GM20000 (cell line): ENCODE data around the gene TAC1.

Experiments used
- DNase-seq: peaks from one replicate; pipeline ENCODE4 v3.0.0; 2012; ENCODE audit warnings: low spot score
- CTCF ChIP-seq: IDR thresholded peaks from 2 replicates; pipeline ENCODE4 v1.5.1; 2012; ENCODE audit warnings: mild to moderate bottlenecking, control low read depth; ENCODE audit errors: extremely low read depth, missing control alignments

The TAC1 gene

DNA sequence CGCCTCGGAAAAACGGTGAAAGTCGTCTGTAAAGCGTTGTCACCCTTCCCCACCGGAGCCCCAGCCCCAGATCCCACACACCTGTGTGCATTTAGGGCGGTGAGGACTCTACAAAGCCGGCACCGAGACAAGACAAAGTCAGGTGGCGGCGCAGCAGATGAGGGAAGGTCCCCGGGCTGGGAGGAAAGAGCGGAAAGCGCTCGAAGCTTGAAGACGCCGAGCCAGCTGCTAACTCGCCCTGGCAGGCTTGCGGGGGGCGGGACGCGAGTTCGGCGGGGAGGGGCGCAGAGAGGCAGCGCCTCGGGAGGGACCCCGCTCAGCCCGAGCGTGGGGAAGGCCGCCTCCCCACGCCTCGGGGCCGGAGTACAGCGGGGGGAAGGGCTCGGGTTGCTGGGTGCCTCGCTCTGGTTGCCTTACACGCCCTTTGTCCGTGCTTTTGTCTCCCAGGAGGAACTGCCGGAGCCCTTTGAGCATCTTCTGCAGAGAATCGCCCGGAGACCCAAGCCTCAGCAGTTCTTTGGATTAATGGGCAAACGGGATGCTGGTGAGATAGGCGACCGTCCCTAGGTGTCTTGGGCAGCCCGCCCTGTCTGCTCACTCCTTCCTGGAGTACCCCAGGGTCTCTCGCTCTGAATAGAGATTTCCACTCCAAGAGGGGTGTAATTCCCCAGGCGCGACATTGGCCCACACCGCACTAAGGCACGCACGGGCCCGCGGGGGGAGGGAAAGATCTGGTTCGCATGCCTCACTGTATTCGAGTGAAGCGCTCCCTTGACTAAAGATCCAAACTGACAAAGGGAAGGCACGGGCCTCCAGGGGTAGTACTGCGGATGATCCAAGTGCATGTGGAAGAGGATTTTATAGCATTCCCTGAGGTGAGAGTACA lies 1.6 kb downstream of the TAC1 start:
- DNase-seq, result no peak
- TF ChIP-seq CTCF, result no peak

- no peak for TF ChIP-seq CTCF
Observed at GRCh38 chr7:97734255-97734654, 2.4 kb downstream of the TAC1 start.

GRCh38 chr7:97735075-97735474 lies 3.2 kb downstream of the TAC1 start:
- TF ChIP-seq CTCF, result no peak
- DNase-seq, result no peak

More at GRCh38 chr7:97734255-97734654, 2.4 kb downstream of the TAC1 start:
- no peak for DNase-seq

DNA sequence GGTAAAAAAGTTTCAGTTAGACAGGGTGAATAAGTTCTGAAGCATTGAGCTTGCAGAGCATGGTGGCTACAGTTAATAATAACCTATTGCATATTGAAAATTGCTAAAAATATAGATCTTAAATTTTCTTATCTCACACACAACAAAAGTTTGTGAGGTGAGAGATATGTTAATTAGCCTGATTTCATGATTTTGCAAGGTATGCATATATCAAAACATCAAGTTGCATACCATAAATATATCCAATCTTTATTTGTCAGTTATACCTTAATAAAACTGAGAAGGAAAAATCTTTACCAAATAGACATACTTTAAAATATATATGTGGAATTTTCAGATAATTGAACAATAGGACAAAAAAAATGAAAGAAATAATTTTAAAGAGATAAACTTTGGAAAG lies 16.6 kb downstream of the TAC1 start:
- TF ChIP-seq CTCF, result no peak
- DNase-seq, result no peak

- DNase-seq, result no peak
- no peak for TF ChIP-seq CTCF
Observed at GRCh38 chr7:97751566-97751965, 19.7 kb downstream of the TAC1 start.

GRCh38 chr7:97752215-97752614 lies 20.3 kb downstream of the TAC1 start:
- no peak for TF ChIP-seq CTCF
- DNase-seq, result no peak

- no peak for TF ChIP-seq CTCF
- DNase-seq, result no peak
Observed at GRCh38 chr7:97757824-97758223, 25.9 kb downstream of the TAC1 start.
